ENCODE results near the gene PDE6H. TPM values are rescaled to one million over a fixed set of nuclear protein-coding genes. Genes with fewer than 3 reads are reported as not detected.
A peak's percentile ranks its signal among the peaks of the same experiment; 100 is the strongest.

PDE6H gene
- not detected for total RNA-seq

DNA sequence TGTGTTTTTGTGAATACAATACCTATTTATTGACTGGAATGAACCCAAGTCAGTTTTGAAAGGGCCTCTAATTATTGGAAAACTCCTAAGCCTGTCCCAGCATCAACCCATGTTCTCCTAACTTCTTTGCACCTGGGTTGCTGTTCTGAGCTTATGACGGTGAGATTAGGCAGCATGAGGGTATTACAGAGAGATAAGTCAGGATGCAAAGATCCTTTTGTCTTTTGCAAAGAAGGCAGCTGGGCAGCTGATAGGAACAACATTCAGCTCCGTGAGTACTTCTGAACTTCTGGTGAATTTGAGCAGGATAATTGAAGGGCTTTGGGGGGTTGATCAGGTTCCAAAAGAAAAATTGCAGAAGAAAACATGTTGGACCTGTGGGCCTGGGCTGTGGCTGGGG, at the start of gene PDE6H:
Gene PDE6H, plus strand, starts transcription at position 227 of the 400 bp plus-strand sequence. CDS start 4,971 bp downstream, outside the sequence.
- H3K4me3 ChIP-seq = no peak within 1 kb of the TSS
- ATAC-seq = no peak
- WGBS, 2 donors (ENCODE audit: low coverage in 1 of 2) = 86 to 100% methylated on average over 2 of the region's 2 CpGs
- TF ChIP-seq, protein P1, sequence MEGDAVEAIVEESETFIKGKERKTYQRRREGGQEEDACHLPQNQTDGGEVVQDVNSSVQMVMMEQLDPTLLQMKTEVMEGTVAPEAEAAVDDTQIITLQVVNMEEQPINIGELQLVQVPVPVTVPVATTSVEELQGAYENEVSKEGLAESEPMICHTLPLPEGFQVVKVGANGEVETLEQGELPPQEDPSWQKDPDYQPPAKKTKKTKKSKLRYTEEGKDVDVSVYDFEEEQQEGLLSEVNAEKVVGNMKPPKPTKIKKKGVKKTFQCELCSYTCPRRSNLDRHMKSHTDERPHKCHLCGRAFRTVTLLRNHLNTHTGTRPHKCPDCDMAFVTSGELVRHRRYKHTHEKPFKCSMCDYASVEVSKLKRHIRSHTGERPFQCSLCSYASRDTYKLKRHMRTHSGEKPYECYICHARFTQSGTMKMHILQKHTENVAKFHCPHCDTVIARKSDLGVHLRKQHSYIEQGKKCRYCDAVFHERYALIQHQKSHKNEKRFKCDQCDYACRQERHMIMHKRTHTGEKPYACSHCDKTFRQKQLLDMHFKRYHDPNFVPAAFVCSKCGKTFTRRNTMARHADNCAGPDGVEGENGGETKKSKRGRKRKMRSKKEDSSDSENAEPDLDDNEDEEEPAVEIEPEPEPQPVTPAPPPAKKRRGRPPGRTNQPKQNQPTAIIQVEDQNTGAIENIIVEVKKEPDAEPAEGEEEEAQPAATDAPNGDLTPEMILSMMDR (IDR thresholded peaks at IDR 0.05) = no peak
- H3K36me3 ChIP-seq = no peaks in the 10 kb centered on the region
- H3K9me3 ChIP-seq = no peaks in the 10 kb centered on the region
- H3K27me3 ChIP-seq = no peaks in the 10 kb centered on the region
- no peak within 1 kb of the TSS for H3K27ac ChIP-seq
- H3K4me1 ChIP-seq = no peaks in the 10 kb centered on the region

DNA sequence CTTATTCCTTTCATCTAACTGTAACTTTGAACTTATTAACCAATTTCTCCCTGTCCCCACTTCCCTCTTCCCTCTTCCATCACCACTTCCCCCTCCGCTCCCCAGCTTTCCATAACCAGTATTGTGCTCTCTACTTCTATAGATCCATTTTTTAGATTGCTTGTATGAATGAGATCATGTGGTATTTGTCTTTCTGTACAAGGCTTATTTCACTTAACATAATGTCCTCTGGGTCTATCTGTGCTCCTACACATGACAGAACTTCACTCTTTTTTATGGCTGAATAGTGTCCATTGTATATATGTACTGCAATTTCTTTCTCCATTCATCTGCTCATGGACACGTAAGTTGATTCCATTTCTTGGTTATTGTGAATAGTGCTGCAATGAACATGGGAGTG, 48.9 kb upstream of the PDE6H start:
- TF ChIP-seq, protein P1 (IDR thresholded peaks at IDR 0.05) = no peak
- WGBS, 2 donors (ENCODE audit: low coverage in 1 of 2) = 86 to 89% methylated on average over 2 of the region's 2 CpGs
- ATAC-seq = no peak
- Histone ChIP-seq H3K36me3 (no peaks in the 10 kb centered on the region), H3K4me1 (peaks cover 0 to 7% (median 2%) of the 10 kb centered on the region in 3 donors), H3K9me3 (no peaks in the 10 kb centered on the region), H3K4me3 (no peak overlapping the region), H3K27ac (no peak overlapping the region), H3K27me3 (no peaks in the 10 kb centered on the region)

- TF ChIP-seq POLR2A (IDR thresholded peaks at IDR 0.05) = no peak
- TF ChIP-seq POLR2AphosphoS5 (IDR thresholded peaks at IDR 0.05) = no peak
- TF ChIP-seq, protein P1 (IDR thresholded peaks at IDR 0.05) = no peak
- TF ChIP-seq EP300 (IDR thresholded peaks at IDR 0.05) = no peak
- Histone ChIP-seq H3K36me3 (no peaks in the 10 kb centered on the region), H3K9me3 (no peaks in the 10 kb centered on the region), H3K27me3 (no peaks in the 10 kb centered on the region), H3K4me1 (peaks cover 0 to 13% (median 4%) of the 10 kb centered on the region in 3 donors), H3K27ac (no peak overlapping the region), H3K4me3 (no peak overlapping the region)
- WGBS, 2 donors (ENCODE audit: low coverage in 1 of 2) = 92 to 97% methylated on average over 3 of the region's 3 CpGs
- no peak for ATAC-seq
These were observed 48.3 kb upstream of the PDE6H start for GRCh38 chr12:14924541-14924940.

- no peaks in the 10 kb centered on the region for H3K27me3 ChIP-seq
- no peak overlapping the region for H3K4me3 ChIP-seq
- 75 to 86% methylated on average over 3 of the region's 3 CpGs for WGBS, 2 donors (ENCODE audit: low coverage in 1 of 2)
These were observed 45.6 kb upstream of the PDE6H start for GRCh38 chr12:14927267-14927666.

DNA sequence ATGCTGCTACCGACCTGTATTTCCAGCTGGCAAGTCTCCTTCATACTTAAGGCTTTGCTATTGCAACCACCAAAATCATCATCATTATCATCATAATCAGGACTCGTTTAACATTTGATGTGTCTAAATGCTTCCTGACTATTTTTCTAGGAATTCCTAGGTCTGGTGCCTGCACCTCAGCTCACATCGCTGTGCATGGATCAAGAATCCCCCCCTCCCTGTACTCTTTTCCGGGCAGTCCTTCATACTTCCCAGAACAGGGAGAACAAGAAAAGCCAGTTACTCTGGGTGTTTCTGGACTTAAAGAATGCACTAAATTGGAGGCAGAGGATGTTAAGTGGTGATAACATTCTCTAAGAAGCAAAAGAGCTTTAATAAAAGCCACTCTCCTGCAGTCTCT, 43.9 kb upstream of the PDE6H start:
- no peaks in the 10 kb centered on the region for H3K36me3 ChIP-seq
- 19 to 30% methylated on average over 4 of the region's 4 CpGs for WGBS, 2 donors (ENCODE audit: low coverage in 1 of 2)
- H3K27ac ChIP-seq = peak overlapping the region in 3 of 4 donors; percentile 46 to 57 (median 53)
- no peaks in the 10 kb centered on the region for H3K9me3 ChIP-seq
- ATAC-seq = no peak
- no peaks in the 10 kb centered on the region for H3K27me3 ChIP-seq
- no peak overlapping the region for H3K4me3 ChIP-seq
- H3K4me1 ChIP-seq = peaks cover 0 to 28% (median 7%) of the 10 kb centered on the region in 3 donors
- TF ChIP-seq, protein P1 (IDR thresholded peaks at IDR 0.05) = no peak
- TF ChIP-seq EP300 (IDR thresholded peaks at IDR 0.05) (no peak), POLR2A (IDR thresholded peaks at IDR 0.05) (no peak), POLR2AphosphoS5 (IDR thresholded peaks at IDR 0.05) (no peak)

More at GRCh38 chr12:14927267-14927666, 45.6 kb upstream of the PDE6H start:
- H3K4me1 ChIP-seq = peaks cover 0 to 28% (median 7%) of the 10 kb centered on the region in 3 donors
- no peaks in the 10 kb centered on the region for H3K9me3 ChIP-seq
- H3K27ac ChIP-seq = no peak overlapping the region
- H3K36me3 ChIP-seq = no peaks in the 10 kb centered on the region
- ATAC-seq = no peak
- TF ChIP-seq POLR2AphosphoS5 (IDR thresholded peaks at IDR 0.05) (no peak), EP300 (IDR thresholded peaks at IDR 0.05) (no peak), POLR2A (IDR thresholded peaks at IDR 0.05) (no peak)
- TF ChIP-seq, protein P1 (IDR thresholded peaks at IDR 0.05) = no peak

Data from gastroesophageal sphincter (tissue), 4 donors.